Skeletal muscle satellite cell (primary cell): ENCODE results near the gene HHAT.

Experiments
- H3K27me3 ChIP-seq: 2 replicates; pipeline ENCODE4 v1.7.0; 2013; ENCODE audit warnings: low read length; ENCODE audit not compliant: control insufficient read depth, insufficient read depth
- H3K36me3 ChIP-seq: 2 replicates; pipeline ENCODE4 v1.7.0; 2013; ENCODE audit warnings: mild to moderate bottlenecking, control low read depth, low read length; ENCODE audit not compliant: insufficient read depth
- H3K4me1 ChIP-seq: 2 replicates; pipeline ENCODE4 v1.7.0; 2013; ENCODE audit warnings: low read length; ENCODE audit not compliant: control insufficient read depth, insufficient read depth
- H3K4me2 ChIP-seq: 2 replicates; pipeline ENCODE4 v1.7.0; 2013; ENCODE audit warnings: mild to moderate bottlenecking, low read length
- H3K4me3 ChIP-seq: 2 replicates; pipeline ENCODE4 v1.7.0; 2013; ENCODE audit warnings: low read length
- H3K9ac ChIP-seq: 2 replicates; pipeline ENCODE4 v1.7.0; 2013; ENCODE audit warnings: mild to moderate bottlenecking, low read depth, low read length, moderate library complexity
- H3K9me3 ChIP-seq: replicated peaks from 2 replicates; pipeline ENCODE4 v1.7.0; 2013; ENCODE audit warnings: mild to moderate bottlenecking, control low read depth, low read length

The HHAT gene

GRCh38 chr1:210362526-210362925 lies 33.8 kb downstream of the HHAT start:
- H3K27me3 ChIP-seq, result no peaks in the 10 kb centered on the region
- no peaks in the 10 kb centered on the region for H3K36me3 ChIP-seq
- no peak overlapping the region for H3K9ac ChIP-seq
- peaks cover 17% of the 10 kb centered on the region for H3K4me1 ChIP-seq
- H3K4me3 ChIP-seq, result no peak overlapping the region
- no peak overlapping the region for H3K4me2 ChIP-seq
- no peaks in the 10 kb centered on the region for H3K9me3 ChIP-seq

GRCh38 chr1:210363119-210363518 lies 34.4 kb downstream of the HHAT start:
- H3K9me3 ChIP-seq, result no peaks in the 10 kb centered on the region
- H3K4me2 ChIP-seq, result no peak overlapping the region
- H3K9ac ChIP-seq, result no peak overlapping the region
- no peaks in the 10 kb centered on the region for H3K27me3 ChIP-seq
- no peak overlapping the region for H3K4me3 ChIP-seq
- H3K4me1 ChIP-seq, result peaks cover 17% of the 10 kb centered on the region
- no peaks in the 10 kb centered on the region for H3K36me3 ChIP-seq

DNA sequence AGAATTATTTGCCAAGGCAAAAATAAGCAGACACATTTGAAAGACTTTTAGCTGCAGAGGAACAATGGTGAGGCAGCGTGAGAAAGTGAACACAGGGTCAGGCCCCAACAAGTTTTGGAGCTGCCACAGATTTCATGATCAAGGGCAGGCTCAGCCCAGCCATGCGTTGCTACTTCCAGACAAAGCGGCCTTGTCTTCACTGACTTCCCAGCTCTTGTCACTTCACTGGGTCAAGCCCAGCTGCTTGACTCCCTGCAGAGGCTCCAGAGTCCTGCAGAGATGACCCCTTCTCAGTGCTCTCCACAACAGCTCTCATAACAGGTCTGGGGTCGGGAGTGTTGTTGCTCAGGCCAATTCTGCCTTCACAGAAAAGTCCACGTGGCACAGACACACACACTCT lies 35.8 kb downstream of the HHAT start:
- Histone ChIP-seq H3K9me3 (no peaks in the 10 kb centered on the region), H3K4me3 (no peak overlapping the region), H3K27me3 (no peaks in the 10 kb centered on the region), H3K36me3 (no peaks in the 10 kb centered on the region), H3K4me1 (peaks cover 21% of the 10 kb centered on the region), H3K9ac (no peak overlapping the region), H3K4me2 (no peak overlapping the region)

GRCh38 chr1:210366767-210367166 lies 38.1 kb downstream of the HHAT start:
- Histone ChIP-seq H3K27me3 (no peaks in the 10 kb centered on the region), H3K36me3 (no peaks in the 10 kb centered on the region), H3K4me3 (no peak overlapping the region), H3K4me1 (peaks cover 20% of the 10 kb centered on the region), H3K4me2 (no peak overlapping the region), H3K9ac (no peak overlapping the region), H3K9me3 (no peaks in the 10 kb centered on the region)

- Histone ChIP-seq H3K4me2 (no peak overlapping the region), H3K9me3 (no peaks in the 10 kb centered on the region), H3K9ac (no peak overlapping the region), H3K27me3 (no peaks in the 10 kb centered on the region), H3K4me1 (peaks cover 17% of the 10 kb centered on the region), H3K4me3 (no peak overlapping the region), H3K36me3 (no peaks in the 10 kb centered on the region)
Measured at GRCh38 chr1:210367566-210367965, 38.9 kb downstream of the HHAT start.

DNA sequence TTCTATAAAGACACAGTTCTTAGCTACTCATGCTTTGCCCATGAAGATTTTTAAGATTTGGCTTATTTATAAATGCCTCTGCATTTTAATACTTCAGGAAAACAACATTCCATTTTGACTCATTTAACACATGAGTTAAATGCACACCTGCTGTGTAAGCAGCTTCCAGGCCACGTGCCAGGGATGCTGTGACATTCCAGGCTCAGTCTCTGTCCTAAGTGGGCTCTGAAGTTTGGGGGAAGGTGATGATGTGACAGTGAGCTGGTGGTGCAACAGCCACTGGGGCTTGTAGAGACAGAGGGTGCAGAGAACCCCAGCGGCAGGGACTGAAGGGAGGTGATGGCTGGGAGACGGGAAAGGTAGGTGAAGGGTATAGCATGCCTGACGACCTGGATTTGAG lies 40.7 kb downstream of the HHAT start:
- peaks cover 23% of the 10 kb centered on the region for H3K4me1 ChIP-seq
- no peaks in the 10 kb centered on the region for H3K36me3 ChIP-seq
- no peak overlapping the region for H3K9ac ChIP-seq
- H3K4me3 ChIP-seq, result no peak overlapping the region
- no peak overlapping the region for H3K4me2 ChIP-seq
- no peaks in the 10 kb centered on the region for H3K27me3 ChIP-seq
- H3K9me3 ChIP-seq, result no peaks in the 10 kb centered on the region

DNA sequence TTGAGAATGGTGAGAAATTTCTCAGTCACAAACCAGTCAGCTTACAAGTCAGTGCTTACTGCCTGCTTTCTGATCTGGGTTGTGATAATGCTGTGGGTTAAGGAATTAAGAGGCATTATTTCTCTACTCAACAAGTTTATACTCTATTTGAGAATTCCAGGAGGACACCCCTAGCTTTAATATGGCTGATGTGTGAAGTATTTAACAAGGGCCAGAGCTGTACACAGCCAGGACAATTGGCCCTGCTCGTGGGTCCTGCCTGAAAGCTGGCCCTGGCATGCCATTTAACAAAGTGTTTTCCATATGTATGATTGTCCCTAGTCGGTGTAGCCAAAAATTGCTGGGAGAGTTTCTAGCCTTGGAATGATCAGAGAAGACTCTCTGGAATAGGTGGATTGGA lies 43.2 kb downstream of the HHAT start:
- Histone ChIP-seq H3K36me3 (no peaks in the 10 kb centered on the region), H3K4me3 (no peak overlapping the region), H3K9ac (no peak overlapping the region)

DNA sequence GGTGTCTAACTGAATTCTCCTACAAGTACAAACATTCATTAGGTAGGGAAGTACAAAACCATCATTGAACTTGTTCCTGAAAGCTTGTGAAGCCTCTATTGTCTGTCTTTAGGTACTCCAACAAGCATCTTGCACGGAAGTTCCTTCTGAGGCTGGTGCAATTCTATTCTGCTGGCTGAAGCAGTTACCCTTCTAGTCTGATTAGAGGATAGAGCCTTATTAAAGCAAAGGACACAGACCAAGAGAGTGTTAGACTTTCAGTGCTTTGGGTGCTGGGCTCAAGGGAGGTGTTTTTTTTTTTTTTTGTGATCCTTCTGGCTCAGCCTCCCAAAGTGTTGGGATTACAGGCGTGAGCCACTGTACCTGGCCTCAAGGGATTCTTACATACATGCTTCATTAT lies 43.8 kb downstream of the HHAT start:
- Histone ChIP-seq H3K27me3 (no peaks in the 10 kb centered on the region), H3K36me3 (no peaks in the 10 kb centered on the region)

More for the DNA sequence above, 43.2 kb downstream of the HHAT start:
- Histone ChIP-seq H3K4me1 (peaks cover 42% of the 10 kb centered on the region), H3K9me3 (no peaks in the 10 kb centered on the region), H3K27me3 (no peaks in the 10 kb centered on the region), H3K4me2 (no peak overlapping the region)

GRCh38 chr1:210372931-210373627 lies 44.4 kb downstream of the HHAT start:
- Histone ChIP-seq H3K9me3 (no peaks in the 10 kb centered on the region), H3K9ac (no peak overlapping the region), H3K4me2 (peak overlapping the region; percentile 3), H3K4me1 (peaks cover 53% of the 10 kb centered on the region), H3K36me3 (no peaks in the 10 kb centered on the region), H3K4me3 (no peak overlapping the region), H3K27me3 (no peaks in the 10 kb centered on the region)

More for the DNA sequence above, 43.8 kb downstream of the HHAT start:
- no peaks in the 10 kb centered on the region for H3K9me3 ChIP-seq
- H3K9ac ChIP-seq, result no peak overlapping the region
- no peak overlapping the region for H3K4me2 ChIP-seq
- no peak overlapping the region for H3K4me3 ChIP-seq
- peaks cover 48% of the 10 kb centered on the region for H3K4me1 ChIP-seq

DNA sequence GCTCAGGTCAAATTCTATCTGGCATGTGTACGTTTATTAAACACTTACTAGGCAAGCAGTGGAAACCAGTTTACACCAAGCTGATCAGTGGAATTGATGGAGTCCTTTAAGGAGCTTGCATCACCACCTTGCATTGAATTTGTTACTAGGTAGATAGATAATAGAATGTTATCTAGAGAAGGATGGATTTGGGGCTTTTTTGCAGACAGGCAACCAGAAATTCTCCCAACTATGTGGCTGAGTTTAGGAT lies 44.9 kb downstream of the HHAT start:
- Histone ChIP-seq H3K9me3 (no peaks in the 10 kb centered on the region), H3K4me2 (peak overlapping the region; percentile 3), H3K9ac (no peak overlapping the region), H3K27me3 (no peaks in the 10 kb centered on the region), H3K4me1 (peaks cover 58% of the 10 kb centered on the region), H3K36me3 (no peaks in the 10 kb centered on the region), H3K4me3 (no peak overlapping the region)

DNA sequence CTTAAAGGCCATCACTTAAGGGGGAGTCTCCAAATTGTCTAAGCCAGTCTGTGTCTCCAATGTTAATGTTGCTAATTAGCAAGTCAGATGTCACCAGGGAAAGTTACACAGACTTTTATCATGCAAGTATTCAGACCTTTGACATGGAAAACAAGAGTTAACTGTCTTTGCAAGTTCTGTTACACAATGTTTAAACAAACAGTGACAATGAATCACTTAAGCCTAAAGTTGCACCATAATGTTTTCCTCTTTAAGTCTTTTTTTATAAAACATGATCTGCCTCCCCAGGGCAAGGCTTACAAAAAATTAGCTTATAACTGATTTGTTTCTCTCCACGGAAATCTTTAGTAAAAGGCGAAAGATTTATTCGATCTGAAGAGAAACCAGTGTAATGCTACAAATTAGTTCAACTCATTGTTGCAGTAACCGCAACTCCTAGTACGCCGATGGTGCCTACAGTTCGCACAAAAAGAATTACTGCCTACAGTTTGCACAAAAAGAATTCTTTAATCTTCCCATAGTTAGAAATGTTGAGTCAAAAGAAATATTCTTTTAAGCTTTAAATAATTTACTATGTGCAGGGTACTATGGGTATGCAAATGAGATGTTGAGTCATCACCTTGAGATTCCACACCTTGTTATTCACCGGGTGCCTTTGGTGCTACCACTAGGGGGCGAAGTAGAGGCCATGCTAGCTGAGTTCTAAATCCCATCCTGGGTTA lies 45.3 kb downstream of the HHAT start:
- no peak overlapping the region for H3K4me3 ChIP-seq
- peak overlapping the region; percentile 67 for H3K9ac ChIP-seq
- no peaks in the 10 kb centered on the region for H3K9me3 ChIP-seq
- H3K4me2 ChIP-seq, result peak overlapping the region; percentile 18
- H3K27me3 ChIP-seq, result no peaks in the 10 kb centered on the region
- H3K36me3 ChIP-seq, result no peaks in the 10 kb centered on the region
- H3K4me1 ChIP-seq, result peaks cover 63% of the 10 kb centered on the region

- H3K4me1 ChIP-seq, result peaks cover 63% of the 10 kb centered on the region
- peak overlapping the region; percentile 31 for H3K9ac ChIP-seq
- H3K4me3 ChIP-seq, result no peak overlapping the region
- H3K36me3 ChIP-seq, result no peaks in the 10 kb centered on the region
- H3K9me3 ChIP-seq, result no peaks in the 10 kb centered on the region
- H3K4me2 ChIP-seq, result peak overlapping the region; percentile 18
- no peaks in the 10 kb centered on the region for H3K27me3 ChIP-seq
Measured at GRCh38 chr1:210374600-210374953, 45.9 kb downstream of the HHAT start.
